IPS-11a (cell line): ENCODE measurements around the gene USO1.
"Not testable (repeated sequence)": the region's sequence is repeated elsewhere in the genome, so short reads cannot be mapped to it uniquely, and the experiment has no call there.

Experiments
- H3K4me3 ChIP-seq: one replicate; pipeline ENCODE4 v1.5.1; 2013; ENCODE audit warnings: low read depth, low read length, control low read depth

The USO1 gene

GRCh38 chr4:75745721-75746199 lies 21.4 kb downstream of the USO1 start:
- H3K4me3 ChIP-seq = no peak overlapping the region

- no peak overlapping the region for H3K4me3 ChIP-seq
Observed at GRCh38 chr4:75752637-75753036, 28.3 kb downstream of the USO1 start.

- H3K4me3 ChIP-seq = no peak overlapping the region
Observed at GRCh38 chr4:75769036-75769435, 44.7 kb downstream of the USO1 start.

GRCh38 chr4:75771607-75772006 lies 47.2 kb downstream of the USO1 start:
- no peak overlapping the region for H3K4me3 ChIP-seq

- H3K4me3 ChIP-seq = no peak overlapping the region
Observed at GRCh38 chr4:75777589-75777988, 53.2 kb downstream of the USO1 start.

- H3K4me3 ChIP-seq = no peak overlapping the region
Observed at GRCh38 chr4:75779105-75779757, 54.9 kb downstream of the USO1 start.

GRCh38 chr4:75781305-75781704 lies 56.9 kb downstream of the USO1 start:
- H3K4me3 ChIP-seq = no peak overlapping the region

- H3K4me3 ChIP-seq = no peak overlapping the region
Observed at GRCh38 chr4:75786526-75786925, 62.1 kb downstream of the USO1 start.

GRCh38 chr4:75786938-75787337 lies 62.6 kb downstream of the USO1 start:
- no peak overlapping the region for H3K4me3 ChIP-seq

GRCh38 chr4:75790024-75790423 lies 65.6 kb downstream of the USO1 start:
- H3K4me3 ChIP-seq = no peak overlapping the region

GRCh38 chr4:75800972-75801371 lies 76.6 kb downstream of the USO1 start:
- no peak overlapping the region for H3K4me3 ChIP-seq

- not testable (repeated sequence) for H3K4me3 ChIP-seq
Observed at GRCh38 chr4:75806035-75806434, 81.7 kb downstream of the USO1 start.

- no peak overlapping the region for H3K4me3 ChIP-seq
Observed at GRCh38 chr4:75817901-75818300, 93.5 kb downstream of the USO1 start.

GRCh38 chr4:75819121-75819520 lies 94.7 kb downstream of the USO1 start:
- H3K4me3 ChIP-seq = no peak overlapping the region

GRCh38 chr4:75820197-75820596 lies 95.8 kb downstream of the USO1 start:
- H3K4me3 ChIP-seq = no peak overlapping the region

- no peak overlapping the region for H3K4me3 ChIP-seq
Observed at GRCh38 chr4:75820676-75821075, 96.3 kb downstream of the USO1 start.

- no peak overlapping the region for H3K4me3 ChIP-seq
Observed at GRCh38 chr4:75821216-75821615, 96.8 kb downstream of the USO1 start.

GRCh38 chr4:75821966-75822365 lies 97.6 kb downstream of the USO1 start:
- no peak overlapping the region for H3K4me3 ChIP-seq

- no peak overlapping the region for H3K4me3 ChIP-seq
Observed at GRCh38 chr4:75822416-75822815, 98.0 kb downstream of the USO1 start.

- no peak overlapping the region for H3K4me3 ChIP-seq
Observed at GRCh38 chr4:75823812-75824211, 99.4 kb downstream of the USO1 start.

- H3K4me3 ChIP-seq = no peak overlapping the region
Observed at GRCh38 chr4:75830906-75831305, 106.5 kb downstream of the USO1 start.

- no peak overlapping the region for H3K4me3 ChIP-seq
Observed at GRCh38 chr4:75831856-75832405, 107.6 kb downstream of the USO1 start.
